H1 (cell line): Measurements from ENCODE around the gene STK39. TPM values are rescaled to one million over a fixed set of nuclear protein-coding genes. Genes with fewer than 3 reads are reported as not detected.

Experiments
- CTCF ChIA-PET: fragments of 300-600 bp; sonication (Branson Sonifier 250); formaldehyde crosslinking; loops from one replicate; lab custom pipeline; 2021; ENCODE audit not compliant: partially characterized antibody; lab: Charles Lee
- POLR2A ChIA-PET: fragments of 300-600 bp; sonication (Branson Sonifier 250); formaldehyde crosslinking; loops from one replicate; lab custom pipeline; 2021; ENCODE audit warnings: inconsistent platforms; ENCODE audit not compliant: partially characterized antibody; lab: Charles Lee
- DNase-seq, 2 experiments: peaks; one replicate each; pipeline versions ENCODE4 v3.0.0 to v3.0.0-alpha.2; 2010 to 2022; ENCODE audit warnings: low spot score in 2 of 2, low read depth in 1 of 2, mixed read lengths in 1 of 2
- FAIRE-seq: peaks from 2 replicates; lab custom pipeline; 2011; peaks lifted over from hg19 to GRCh38; lab: Jason Lieb, UNC
- H2AFZ ChIP-seq: 2 replicates; pipeline ENCODE4 v1.8.1; 2012; ENCODE audit warnings: low read length, inconsistent platforms
- H2AK5ac ChIP-seq: 2 replicates; pipeline ENCODE4 v1.6.1; 2013; ENCODE audit warnings: low read depth, low read length
- H2BK120ac ChIP-seq: replicated peaks from 2 replicates; pipeline ENCODE3; 2013; ENCODE audit warnings: low read depth, low read length, inconsistent platforms
- H2BK12ac ChIP-seq: 2 replicates; pipeline ENCODE4 v1.6.1; 2013; ENCODE audit warnings: low read depth, low read length
- H2BK15ac ChIP-seq: 2 replicates; pipeline ENCODE4 v1.6.1; 2013; ENCODE audit warnings: low read length
- H2BK20ac ChIP-seq: 2 replicates; pipeline ENCODE4 v1.6.1; 2013; ENCODE audit warnings: low read length
- H2BK5ac ChIP-seq: 2 replicates; pipeline ENCODE4 v1.6.1; 2013; ENCODE audit warnings: low read depth, low read length
- H3K14ac ChIP-seq: 2 replicates; pipeline ENCODE4 v1.6.1; 2013; ENCODE audit warnings: inconsistent platforms; ENCODE audit not compliant: insufficient read length
- H3K18ac ChIP-seq: 2 replicates; pipeline ENCODE4 v1.6.1; 2013; ENCODE audit warnings: low read length; ENCODE audit errors: extremely low read depth
- H3K23ac ChIP-seq: 2 replicates; pipeline ENCODE4 v1.6.1; 2013; ENCODE audit warnings: inconsistent platforms; ENCODE audit not compliant: insufficient read length
- H3K23me2 ChIP-seq: 2 replicates; pipeline ENCODE4 v1.6.1; 2013; ENCODE audit warnings: low read depth, low read length
- H3K27ac ChIP-seq: 2 replicates; pipeline ENCODE4 v1.6.1; 2011; ENCODE audit warnings: low read depth, low read length, inconsistent platforms
- H3K27me3 ChIP-seq, 4 experiments: replicated peaks in 1 of 4; 1 replicate in 1 of 4; 2 replicates in 3 of 4; pipeline versions ENCODE4 v1.6.1 to v1.8.1; 2011 to 2013; ENCODE audit warnings: low read length in 3 of 4, mild to moderate bottlenecking in 3 of 4, inconsistent platforms in 2 of 4, mixed read lengths in 2 of 4, moderate library complexity in 1 of 4; ENCODE audit not compliant: control insufficient read depth in 3 of 4, insufficient read depth in 3 of 4; ENCODE audit errors: extremely low read depth in 1 of 4
- H3K36me3 ChIP-seq, 4 experiments: 2 replicates each; pipeline versions ENCODE4 v1.6.1 to v1.8.1; 2011 to 2013; ENCODE audit warnings: mild to moderate bottlenecking in 4 of 4, low read length in 3 of 4, moderate library complexity in 2 of 4, control low read depth in 1 of 4, inconsistent platforms in 1 of 4; ENCODE audit not compliant: insufficient read depth in 4 of 4, control insufficient read depth in 2 of 4
- H3K4ac ChIP-seq: replicated peaks from 2 replicates; pipeline ENCODE3; 2013; ENCODE audit warnings: low read length, low read depth, mixed read lengths, inconsistent platforms; ENCODE audit not compliant: insufficient read length
- H3K4me1 ChIP-seq, 4 experiments: replicated peaks in 1 of 4; 1 replicate in 1 of 4; 2 replicates in 3 of 4; pipeline versions ENCODE4 v1.6.1 to v1.8.1; 2011 to 2013; ENCODE audit warnings: low read length in 3 of 4, inconsistent platforms in 2 of 4, mixed read lengths in 1 of 4; ENCODE audit not compliant: insufficient read depth in 4 of 4, control insufficient read depth in 3 of 4
- H3K4me2 ChIP-seq, 2 experiments: 2 replicates each; pipeline versions ENCODE4 v1.6.1 to v1.8.1; 2011 to 2013; ENCODE audit warnings: low read depth in 2 of 2, low read length in 2 of 2, control low read depth in 1 of 2, inconsistent platforms in 1 of 2, mild to moderate bottlenecking in 1 of 2; ENCODE audit not compliant: insufficient read depth in 1 of 2
- H3K4me3 ChIP-seq, 4 experiments: fragments of 200-600, 300-600 bp in 1 of 4; sonication (generic), shearing (Covaris generic), sonication (Bioruptor Twin) in 1 of 4; 2 replicates each; pipeline versions ENCODE4 v1.5.1 to v1.8.1; 2011 to 2016; ENCODE audit warnings: low read length in 4 of 4, low read depth in 3 of 4, control low read depth in 2 of 4, inconsistent platforms in 2 of 4, mild to moderate bottlenecking in 2 of 4, mixed read lengths in 1 of 4, moderate library complexity in 1 of 4; ENCODE audit not compliant: insufficient read depth in 2 of 4; ENCODE audit errors: extremely low read depth in 1 of 4
- H3K56ac ChIP-seq: replicated peaks from 2 replicates; pipeline ENCODE3; 2013; ENCODE audit warnings: low read depth, mild to moderate bottlenecking, mixed read lengths, low read length, inconsistent platforms; ENCODE audit not compliant: insufficient read length
- H3K79me1 ChIP-seq: 2 replicates; pipeline ENCODE4 v1.6.1; 2013; ENCODE audit warnings: low read depth, low read length, control low read depth
- H3K79me2 ChIP-seq, 2 experiments: 2 replicates each; pipeline versions ENCODE4 v1.6.1 to v1.8.1; 2012 to 2013; ENCODE audit warnings: low read length in 2 of 2, mild to moderate bottlenecking in 2 of 2, inconsistent platforms in 1 of 2; ENCODE audit not compliant: insufficient read depth in 2 of 2, control insufficient read depth in 1 of 2
- H3K9ac ChIP-seq, 4 experiments: replicated peaks in 1 of 4; 1 replicate in 1 of 4; 2 replicates in 3 of 4; pipeline versions ENCODE4 v1.6.1 to v1.8.1; 2011 to 2013; ENCODE audit warnings: low read depth in 3 of 4, low read length in 3 of 4, control low read depth in 2 of 4, mild to moderate bottlenecking in 2 of 4, moderate library complexity in 2 of 4, inconsistent platforms in 1 of 4; ENCODE audit errors: extremely low read depth in 1 of 4
- H3K9me3 ChIP-seq, 2 experiments: 2 replicates each; pipeline versions ENCODE4 v1.6.1 to v1.8.1; 2012 to 2013; ENCODE audit warnings: mild to moderate bottlenecking in 2 of 2, moderate library complexity in 2 of 2, control low read depth in 1 of 2, inconsistent platforms in 1 of 2, low read depth in 1 of 2, low read length in 1 of 2, mixed read lengths in 1 of 2; ENCODE audit not compliant: insufficient read depth in 2 of 2
- H4K20me1 ChIP-seq, 2 experiments: replicated peaks in 1 of 2; 2 replicates each; pipeline versions ENCODE3 to v1.8.1; 2011 to 2013; ENCODE audit warnings: inconsistent platforms in 2 of 2, low read length in 2 of 2, mild to moderate bottlenecking in 1 of 2; ENCODE audit not compliant: insufficient read depth in 2 of 2, control insufficient read depth in 1 of 2
- H4K5ac ChIP-seq: 2 replicates; pipeline ENCODE4 v1.6.1; 2013; ENCODE audit warnings: low read length, low read depth, mixed read lengths, inconsistent platforms; ENCODE audit not compliant: insufficient read length
- H4K8ac ChIP-seq: 2 replicates; pipeline ENCODE4 v1.8.0; 2013; ENCODE audit warnings: mild to moderate bottlenecking, moderate library complexity, low read length, inconsistent platforms; ENCODE audit not compliant: insufficient read depth; ENCODE audit errors: extremely low read depth
- H4K91ac ChIP-seq: replicated peaks from 2 replicates; pipeline ENCODE3; 2013; ENCODE audit warnings: low read length, mixed read lengths, inconsistent platforms; ENCODE audit not compliant: insufficient read length
- CBX8 ChIP-seq: fragments of 300-800, 300-1000 bp; sonication (generic); IDR thresholded peaks from 2 replicates; pipeline ENCODE4 v1.7.1; 2016; ENCODE audit warnings: low read depth, low read length, borderline replicate concordance
- EP300 ChIP-seq, 2 experiments: IDR thresholded peaks; 1 replicate in 1 of 2; 2 replicates in 1 of 2; pipeline ENCODE4 v1.6.1; 2011 to 2012; ENCODE audit warnings: low read depth in 2 of 2, low read length in 2 of 2, mild to moderate bottlenecking in 2 of 2, borderline replicate concordance in 1 of 2, inconsistent platforms in 1 of 2, moderate library complexity in 1 of 2
- EZH2 ChIP-seq: fragments of 200-600 bp; sonication (generic); IDR thresholded peaks from 2 replicates; pipeline ENCODE4 v1.7.1; 2012; ENCODE audit warnings: low read depth, mild to moderate bottlenecking, moderate library complexity, low read length, inconsistent platforms; ENCODE audit not compliant: severe bottlenecking
- FOSL1 ChIP-seq: IDR thresholded peaks from 2 replicates; pipeline ENCODE4 v1.6.1; 2011; ENCODE audit warnings: mild to moderate bottlenecking, low read depth, low read length, moderate library complexity; ENCODE audit not compliant: insufficient read depth
- HDAC6 ChIP-seq: IDR thresholded peaks from one replicate; pipeline ENCODE4 v1.7.1; 2012; ENCODE audit warnings: low read depth, mild to moderate bottlenecking, inconsistent platforms, low read length, moderate library complexity
- KDM1A ChIP-seq: fragments of 200-600, 300-600 bp; sonication (generic); IDR thresholded peaks from 2 replicates; pipeline ENCODE4 v1.7.1; 2016; ENCODE audit warnings: mild to moderate bottlenecking, low read length, borderline replicate concordance
- RBBP5 ChIP-seq: IDR thresholded peaks from 2 replicates; pipeline ENCODE4 v1.7.1; 2012; ENCODE audit warnings: low read depth, mild to moderate bottlenecking, inconsistent platforms, low read length, moderate library complexity, borderline replicate concordance
- RNF2 ChIP-seq: fragments of 200-900, 300-1000 bp; sonication (generic); IDR thresholded peaks from 2 replicates; pipeline ENCODE4 v1.7.1; 2016; ENCODE audit warnings: borderline replicate concordance, low read depth, mild to moderate bottlenecking, antibody characterized with exemption, low read length; ENCODE audit not compliant: poor library complexity, severe bottlenecking; ENCODE audit errors: missing control alignments
- SIRT6 ChIP-seq: IDR thresholded peaks from one replicate; pipeline ENCODE4 v1.7.1; 2012; ENCODE audit warnings: low read length, inconsistent platforms
- SP2 ChIP-seq: IDR thresholded peaks from 2 replicates; pipeline ENCODE4 v1.6.1; 2012; ENCODE audit warnings: mild to moderate bottlenecking, low read length, inconsistent platforms
- SUZ12 ChIP-seq: fragments of 200-600 bp; sonication (generic); IDR thresholded peaks from 2 replicates; pipeline ENCODE4 v1.6.1; 2012; ENCODE audit warnings: mild to moderate bottlenecking, inconsistent platforms, low read length, moderate library complexity, mixed read lengths
- TBP ChIP-seq: IDR thresholded peaks from 2 replicates; pipeline ENCODE4 v1.6.1; 2011; ENCODE audit warnings: low read depth, low read length, improper control_type of control experiment
- WGBS, 2 experiments: shearing (Covaris generic) in 1 of 2; methylation state at CpG; one replicate each; pipeline versions ENCODE4 v1.1.6 to v1.1.7; 2013 to 2015; ENCODE audit warnings: low lambda C conversion rate in 2 of 2, mixed read lengths in 2 of 2, inconsistent platforms in 1 of 2, low coverage in 1 of 2, missing lambda C conversion rate in 1 of 2; ENCODE audit not compliant: insufficient replicate concordance in 2 of 2, insufficient coverage in 1 of 2, insufficient read length in 1 of 2; ENCODE audit errors: extremely low coverage in 1 of 2, missing lambda C conversion rate in 1 of 2; 5-methylcytosine and 5-hydroxymethylcytosine counted together
- polyA plus RNA-seq, 7 experiments: library from polyadenylated mRNA; depleted of rRNA in 3 of 7; stranded (reverse) in 5 of 7; unstranded in 2 of 7; fragments of >200 nt in 5 of 7; fragments of 200-250 nt in 2 of 7; gene quantifications; 1 replicate in 5 of 7; 2 replicates in 1 of 7; 4 replicates in 1 of 7; pipeline versions ENCODE4 v1.2.1 to v1.2.3, GENCODE V29; 2011 to 2013; ENCODE audit warnings: missing spikeins in 2 of 7, mixed read lengths in 2 of 7
- total RNA-seq: library from RNA; stranded (reverse); fragmentation: NEBNext Ultra II Directional; extraction: Animal tissue kit (Norgen Biotek cat#: 25700); gene quantifications from 2 replicates; pipeline ENCODE4 v1.2.1, GENCODE V29; 2021

Gene STK39
- total and polyA plus RNA-seq, 2 of the 8 experiments (the other 6 are each of a cell fraction or from before 2014, with no cell fraction given) = 13.7 to 23.8 TPM

GRCh38 chr2:168254158-168254935 is 7.0 kb upstream of the STK39 start:
- ChIA-PET CTCF (interaction anchor here (0.6 to 0.8 kb wide), 2 partner anchors 94 to 1108 kb away, joined by 3 read pairs; no protein-coding TSS in a partner anchor), POLR2A (no interaction called here)
- Histone ChIP-seq H3K18ac (no peak overlapping the region), H3K79me2 (no peaks in the 10 kb centered on the region), H2AK5ac (no peak overlapping the region), H2BK12ac (no peak overlapping the region), H3K27ac (no peak overlapping the region), H3K4me2 (no peak overlapping the region), H3K36me3 (no peaks in the 10 kb centered on the region), H3K23ac (no peak overlapping the region), H2BK15ac (no peak overlapping the region), H3K9me3 (0 out of 4 replicates have a peak, but pooled peaks cover 0 to 3% of the 10 kb centered on the region in 2 experiments), H3K14ac (no peak overlapping the region), H4K20me1 (no peaks in the 10 kb centered on the region), H3K4me1 (no peaks in the 10 kb centered on the region), H4K8ac (no peak overlapping the region), H3K4ac (no peak overlapping the region), H3K27me3 (no peaks in the 10 kb centered on the region), H3K79me1 (no peaks in the 10 kb centered on the region), H3K23me2 (no peaks in the 10 kb centered on the region), H3K9ac (no peak overlapping the region), H3K56ac (no peak overlapping the region), H4K91ac (no peak overlapping the region), H3K4me3 (no peak overlapping the region), H2BK20ac (no peak overlapping the region), H2BK120ac (no peak overlapping the region), H2BK5ac (no peak overlapping the region), H4K5ac (no peak overlapping the region), H2AFZ (no peak overlapping the region)
- DNase-seq (no peak), FAIRE-seq (no peak)
- 91% methylated on average over 3 of the region's 3 CpGs; no CpG with 5 or more reads in 1 of the 2 experiments for WGBS, 2 experiments
- TF ChIP-seq SP2 (no peak), EZH2 (no peak), RBBP5 (no peak), EP300 (IDR thresholded peaks at IDR 0.05; ENCODE audit: borderline replicate concordance in 1 of 2, low read depth in 2 of 2, low read length in 2 of 2) (no peak), TBP (no peak), RNF2 (no peak), CBX8 (no peak), FOSL1 (no peak), HDAC6 (no peak), SUZ12 (no peak), SIRT6 (no peak), KDM1A (no peak)
